ENCODE data around the gene HBD. TPM values are rescaled to one million over a fixed set of nuclear protein-coding genes. Genes with fewer than 3 reads are reported as not detected.

The HBD gene
- total and polyA plus RNA-seq, 9 of the 15 experiments (the other 6 are each of a cell fraction or from before 2014, with no cell fraction given): 11.8 to 169 (median 36.0) TPM

DNA sequence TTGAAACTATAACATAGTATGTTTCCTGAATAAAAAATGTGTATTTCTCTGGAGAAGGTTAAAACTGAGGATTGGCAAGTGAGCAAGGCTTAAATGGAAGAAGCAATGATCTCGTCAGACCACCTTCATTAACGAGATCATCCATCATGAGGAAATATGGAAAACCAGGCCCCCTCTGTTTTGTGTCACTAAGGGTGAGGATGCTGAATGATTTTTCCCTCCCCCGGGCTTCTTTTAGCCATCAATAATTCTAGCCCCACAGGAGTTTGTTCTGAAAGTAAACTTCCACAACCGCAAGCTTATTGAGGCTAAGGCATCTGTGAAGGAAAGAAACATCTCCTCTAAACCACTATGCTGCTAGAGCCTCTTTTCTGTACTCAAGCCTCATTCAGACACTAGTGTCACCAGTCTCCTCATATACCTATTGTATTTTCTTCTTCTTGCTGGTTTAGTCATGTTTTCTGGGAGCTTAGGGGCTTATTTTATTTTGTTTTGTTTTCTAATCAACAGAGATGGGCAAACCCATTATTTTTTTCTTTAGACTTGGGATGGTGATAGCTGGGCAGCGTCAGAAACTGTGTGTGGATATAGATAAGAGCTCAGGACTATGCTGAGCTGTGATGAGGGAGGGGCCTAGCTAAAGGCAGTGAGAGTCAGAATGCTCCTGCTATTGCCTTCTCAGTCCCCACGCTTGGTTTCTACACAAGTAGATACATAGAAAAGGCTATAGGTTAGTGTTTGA, 41.3 kb upstream of the HBD start (continued):
- no peak for TF ChIP-seq E2F3 (CRISPR knock-in tag; IDR thresholded peaks at IDR 0.05)
- no peak for TF ChIP-seq FOXJ2 (tag; IDR thresholded peaks at IDR 0.05)
- TF ChIP-seq, protein P1, sequence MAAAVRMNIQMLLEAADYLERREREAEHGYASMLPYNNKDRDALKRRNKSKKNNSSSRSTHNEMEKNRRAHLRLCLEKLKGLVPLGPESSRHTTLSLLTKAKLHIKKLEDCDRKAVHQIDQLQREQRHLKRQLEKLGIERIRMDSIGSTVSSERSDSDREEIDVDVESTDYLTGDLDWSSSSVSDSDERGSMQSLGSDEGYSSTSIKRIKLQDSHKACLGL (CRISPR knock-in tag; IDR thresholded peaks at IDR 0.05; ENCODE audit: borderline replicate concordance, poor library complexity, severe bottlenecking): no peak
- no peak for TF ChIP-seq POU5F1 (IDR thresholded peaks at IDR 0.05; ENCODE audit: borderline replicate concordance, low read depth, low read length, partially characterized antibody)
- no peak for TF ChIP-seq ZNF778 (CRISPR knock-in tag; IDR thresholded peaks at IDR 0.05)
- 0 out of 2 replicates have a peak, but pooled peaks have one; percentile 18 for TF ChIP-seq GTF2E2 (tag; IDR thresholded peaks at IDR 0.05)
- TF ChIP-seq BRD4 (IDR thresholded peaks at IDR 0.05): peak; percentile 63; the same call in 1 of the 2 replicates
- no peak for TF ChIP-seq ZNF507 (tag; conservative IDR thresholded peaks at IDR 0.05)
- TF ChIP-seq U2AF2 (optimal IDR thresholded peaks at IDR 0.05; ENCODE audit: low read depth, low read length): no peak
- peak; percentile 37 to 38; a peak in 3 of 4 replicates for TF ChIP-seq NRF1 (conservative IDR thresholded peaks at IDR 0.05 in 1 of 2, IDR thresholded peaks at IDR 0.05 in 1 of 2)
- TF ChIP-seq, protein P2, sequence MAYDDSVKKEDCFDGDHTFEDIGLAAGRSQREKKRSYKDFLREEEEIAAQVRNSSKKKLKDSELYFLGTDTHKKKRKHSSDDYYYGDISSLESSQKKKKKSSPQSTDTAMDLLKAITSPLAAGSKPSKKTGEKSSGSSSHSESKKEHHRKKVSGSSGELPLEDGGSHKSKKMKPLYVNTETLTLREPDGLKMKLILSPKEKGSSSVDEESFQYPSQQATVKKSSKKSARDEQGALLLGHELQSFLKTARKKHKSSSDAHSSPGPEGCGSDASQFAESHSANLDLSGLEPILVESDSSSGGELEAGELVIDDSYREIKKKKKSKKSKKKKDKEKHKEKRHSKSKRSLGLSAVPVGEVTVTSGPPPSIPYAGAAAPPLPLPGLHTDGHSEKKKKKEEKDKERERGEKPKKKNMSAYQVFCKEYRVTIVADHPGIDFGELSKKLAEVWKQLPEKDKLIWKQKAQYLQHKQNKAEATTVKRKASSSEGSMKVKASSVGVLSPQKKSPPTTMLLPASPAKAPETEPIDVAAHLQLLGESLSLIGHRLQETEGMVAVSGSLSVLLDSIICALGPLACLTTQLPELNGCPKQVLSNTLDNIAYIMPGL (CRISPR knock-in tag; IDR thresholded peaks at IDR 0.05): no peak
- TF ChIP-seq, protein P3, sequence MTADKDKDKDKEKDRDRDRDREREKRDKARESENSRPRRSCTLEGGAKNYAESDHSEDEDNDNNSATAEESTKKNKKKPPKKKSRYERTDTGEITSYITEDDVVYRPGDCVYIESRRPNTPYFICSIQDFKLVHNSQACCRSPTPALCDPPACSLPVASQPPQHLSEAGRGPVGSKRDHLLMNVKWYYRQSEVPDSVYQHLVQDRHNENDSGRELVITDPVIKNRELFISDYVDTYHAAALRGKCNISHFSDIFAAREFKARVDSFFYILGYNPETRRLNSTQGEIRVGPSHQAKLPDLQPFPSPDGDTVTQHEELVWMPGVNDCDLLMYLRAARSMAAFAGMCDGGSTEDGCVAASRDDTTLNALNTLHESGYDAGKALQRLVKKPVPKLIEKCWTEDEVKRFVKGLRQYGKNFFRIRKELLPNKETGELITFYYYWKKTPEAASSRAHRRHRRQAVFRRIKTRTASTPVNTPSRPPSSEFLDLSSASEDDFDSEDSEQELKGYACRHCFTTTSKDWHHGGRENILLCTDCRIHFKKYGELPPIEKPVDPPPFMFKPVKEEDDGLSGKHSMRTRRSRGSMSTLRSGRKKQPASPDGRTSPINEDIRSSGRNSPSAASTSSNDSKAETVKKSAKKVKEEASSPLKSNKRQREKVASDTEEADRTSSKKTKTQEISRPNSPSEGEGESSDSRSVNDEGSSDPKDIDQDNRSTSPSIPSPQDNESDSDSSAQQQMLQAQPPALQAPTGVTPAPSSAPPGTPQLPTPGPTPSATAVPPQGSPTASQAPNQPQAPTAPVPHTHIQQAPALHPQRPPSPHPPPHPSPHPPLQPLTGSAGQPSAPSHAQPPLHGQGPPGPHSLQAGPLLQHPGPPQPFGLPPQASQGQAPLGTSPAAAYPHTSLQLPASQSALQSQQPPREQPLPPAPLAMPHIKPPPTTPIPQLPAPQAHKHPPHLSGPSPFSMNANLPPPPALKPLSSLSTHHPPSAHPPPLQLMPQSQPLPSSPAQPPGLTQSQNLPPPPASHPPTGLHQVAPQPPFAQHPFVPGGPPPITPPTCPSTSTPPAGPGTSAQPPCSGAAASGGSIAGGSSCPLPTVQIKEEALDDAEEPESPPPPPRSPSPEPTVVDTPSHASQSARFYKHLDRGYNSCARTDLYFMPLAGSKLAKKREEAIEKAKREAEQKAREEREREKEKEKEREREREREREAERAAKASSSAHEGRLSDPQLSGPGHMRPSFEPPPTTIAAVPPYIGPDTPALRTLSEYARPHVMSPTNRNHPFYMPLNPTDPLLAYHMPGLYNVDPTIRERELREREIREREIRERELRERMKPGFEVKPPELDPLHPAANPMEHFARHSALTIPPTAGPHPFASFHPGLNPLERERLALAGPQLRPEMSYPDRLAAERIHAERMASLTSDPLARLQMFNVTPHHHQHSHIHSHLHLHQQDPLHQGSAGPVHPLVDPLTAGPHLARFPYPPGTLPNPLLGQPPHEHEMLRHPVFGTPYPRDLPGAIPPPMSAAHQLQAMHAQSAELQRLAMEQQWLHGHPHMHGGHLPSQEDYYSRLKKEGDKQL (CRISPR knock-in tag; IDR thresholded peaks at IDR 0.05; ENCODE audit: borderline replicate concordance): no peak
- TF ChIP-seq SP1 (CRISPR knock-in tag; IDR thresholded peaks at IDR 0.05): peak; percentile 23; the same call in 1 of the 2 replicates
- no peak for TF ChIP-seq CSDE1 (IDR thresholded peaks at IDR 0.05)
- no peak for TF ChIP-seq SRSF7 (optimal IDR thresholded peaks at IDR 0.05; ENCODE audit: low read depth, low read length)
- TF ChIP-seq TEAD1 (CRISPR knock-in tag; IDR thresholded peaks at IDR 0.05): 0 out of 4 replicates have a peak, but pooled peaks of 1 of the 2 experiments have one; percentile 8
- TF ChIP-seq, protein P4, sequence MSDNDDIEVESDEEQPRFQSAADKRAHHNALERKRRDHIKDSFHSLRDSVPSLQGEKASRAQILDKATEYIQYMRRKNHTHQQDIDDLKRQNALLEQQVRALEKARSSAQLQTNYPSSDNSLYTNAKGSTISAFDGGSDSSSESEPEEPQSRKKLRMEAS (CRISPR knock-in tag; IDR thresholded peaks at IDR 0.05): no peak
- peak; percentile 72; the same call in 1 of the 2 replicates for TF ChIP-seq ZNF197 (CRISPR knock-in tag; IDR thresholded peaks at IDR 0.05; ENCODE audit: low read depth)

Measured in K562 (cell line).